GM21786 (cell line): ENCODE measurements around the gene FOXN3.

ENCODE experiments used
- ATAC-seq: cut with Tn5 transposase; IDR thresholded peaks from one replicate; pipeline ENCODE4 v1.9.1; 2021; ENCODE audit not compliant: unreplicated experiment

The FOXN3 gene

DNA sequence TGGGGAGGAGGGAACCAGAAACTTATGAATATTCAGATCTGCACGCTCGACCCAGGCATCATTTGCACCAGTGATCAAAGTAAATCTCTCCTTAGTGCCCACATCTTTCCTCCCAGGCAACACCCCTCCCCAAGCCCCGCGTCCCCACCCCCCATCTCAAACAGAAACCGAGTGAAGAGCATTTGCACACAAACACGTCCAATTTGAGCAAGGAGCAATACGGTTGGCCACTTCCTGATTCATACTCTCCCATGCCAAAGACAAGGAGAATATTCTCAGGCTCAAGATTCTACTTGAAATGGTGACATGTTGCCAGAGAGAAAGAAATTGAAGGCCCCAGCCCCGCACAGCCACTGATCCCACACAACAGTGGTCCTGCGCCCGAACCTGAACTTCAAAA is 7.1 kb downstream of the FOXN3 start:
- no peak for ATAC-seq

GRCh38 chr14:89408907-89409700 is 7.9 kb downstream of the FOXN3 start:
- ATAC-seq = no peak

- no peak for ATAC-seq
Measured at GRCh38 chr14:89407856-89408255, 9.2 kb downstream of the FOXN3 start.

GRCh38 chr14:89406941-89407340 is 10.1 kb downstream of the FOXN3 start:
- ATAC-seq = no peak

DNA sequence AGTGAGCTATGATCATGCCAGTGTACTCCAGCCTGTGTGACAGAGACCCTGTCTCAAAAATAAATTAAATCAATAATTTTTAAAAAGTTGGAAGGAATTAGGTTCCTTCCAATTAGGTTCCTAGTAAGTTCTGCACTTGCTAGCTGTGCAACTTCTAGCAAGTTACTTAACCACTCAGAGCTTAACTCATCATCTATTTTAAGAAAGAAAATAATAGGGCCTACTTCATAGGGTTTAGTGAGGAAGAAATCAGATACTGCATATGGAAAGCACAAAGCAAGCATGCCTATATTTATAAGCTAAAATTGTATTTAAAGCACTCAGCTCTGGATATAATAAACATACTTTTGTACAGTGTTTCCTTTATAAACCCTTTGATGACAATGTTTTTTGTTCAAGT is 10.7 kb downstream of the FOXN3 start:
- no peak for ATAC-seq

DNA sequence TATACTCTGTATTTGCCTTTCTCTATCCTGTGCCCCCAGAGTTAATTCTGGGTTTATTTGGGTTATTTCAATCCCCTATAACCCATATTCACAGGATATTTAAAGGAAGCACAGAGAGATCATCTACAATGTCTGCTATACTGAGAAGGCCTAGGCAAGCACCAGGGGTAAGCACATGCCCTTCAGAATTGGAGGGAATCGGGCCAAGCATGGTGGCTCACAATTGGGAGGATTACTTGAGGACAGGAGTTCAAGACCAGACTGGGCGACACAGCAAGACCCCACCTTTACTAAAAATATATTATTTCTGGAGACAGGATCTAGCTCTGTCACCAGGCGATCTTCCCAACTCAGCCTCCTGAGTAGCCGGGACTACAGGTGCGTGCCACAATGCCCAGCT is 11.3 kb downstream of the FOXN3 start:
- no peak for ATAC-seq

- ATAC-seq = no peak
Measured at GRCh38 chr14:89402363-89402762, 14.7 kb downstream of the FOXN3 start.

- no peak for ATAC-seq
Measured at GRCh38 chr14:89401761-89402160, 15.3 kb downstream of the FOXN3 start.

- no peak for ATAC-seq
Measured at GRCh38 chr14:89401241-89401640, 15.8 kb downstream of the FOXN3 start.

DNA sequence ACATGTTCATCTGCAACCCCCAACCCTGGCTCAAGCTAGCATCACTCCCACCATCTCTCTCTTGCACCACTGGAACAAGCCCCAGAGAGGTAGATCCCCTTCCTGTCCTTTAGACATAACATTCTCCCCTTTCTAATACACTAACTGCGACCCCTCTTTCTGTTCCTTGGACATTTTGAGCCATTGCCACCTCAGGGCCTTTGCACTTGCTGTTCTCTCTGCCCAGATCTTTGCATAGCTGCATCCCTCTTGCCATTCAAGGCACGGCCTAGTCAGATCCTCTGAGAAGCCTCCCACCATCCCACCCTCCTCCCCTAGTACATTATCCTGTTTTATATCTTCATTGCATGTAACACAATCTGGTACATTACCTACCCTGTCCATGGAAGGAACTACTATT is 16.5 kb downstream of the FOXN3 start:
- no peak for ATAC-seq

DNA sequence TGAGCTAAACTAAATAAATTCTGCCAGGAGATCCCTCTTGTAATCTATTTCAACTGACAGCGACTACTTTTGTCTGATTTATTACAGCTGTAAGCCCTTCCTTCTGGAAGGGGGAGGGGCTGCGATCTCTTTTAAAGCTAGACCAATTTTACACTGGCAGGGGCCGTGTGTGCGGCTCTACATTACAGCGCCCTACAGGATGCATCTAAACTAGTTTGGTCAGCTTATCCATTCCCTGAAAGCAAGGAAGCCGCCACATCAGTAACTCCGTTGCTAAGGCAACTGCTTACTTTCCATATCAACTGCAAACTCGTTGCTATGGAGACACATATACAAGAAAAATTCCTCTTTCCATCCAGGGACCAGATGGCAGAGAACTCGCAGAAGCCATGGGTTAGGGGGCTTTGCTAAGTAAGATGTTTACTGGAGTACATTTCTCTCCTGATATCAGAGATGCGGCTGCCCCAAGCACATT is 17.4 kb downstream of the FOXN3 start:
- ATAC-seq = no peak

GRCh38 chr14:89399157-89399556 is 17.9 kb downstream of the FOXN3 start:
- no peak for ATAC-seq

DNA sequence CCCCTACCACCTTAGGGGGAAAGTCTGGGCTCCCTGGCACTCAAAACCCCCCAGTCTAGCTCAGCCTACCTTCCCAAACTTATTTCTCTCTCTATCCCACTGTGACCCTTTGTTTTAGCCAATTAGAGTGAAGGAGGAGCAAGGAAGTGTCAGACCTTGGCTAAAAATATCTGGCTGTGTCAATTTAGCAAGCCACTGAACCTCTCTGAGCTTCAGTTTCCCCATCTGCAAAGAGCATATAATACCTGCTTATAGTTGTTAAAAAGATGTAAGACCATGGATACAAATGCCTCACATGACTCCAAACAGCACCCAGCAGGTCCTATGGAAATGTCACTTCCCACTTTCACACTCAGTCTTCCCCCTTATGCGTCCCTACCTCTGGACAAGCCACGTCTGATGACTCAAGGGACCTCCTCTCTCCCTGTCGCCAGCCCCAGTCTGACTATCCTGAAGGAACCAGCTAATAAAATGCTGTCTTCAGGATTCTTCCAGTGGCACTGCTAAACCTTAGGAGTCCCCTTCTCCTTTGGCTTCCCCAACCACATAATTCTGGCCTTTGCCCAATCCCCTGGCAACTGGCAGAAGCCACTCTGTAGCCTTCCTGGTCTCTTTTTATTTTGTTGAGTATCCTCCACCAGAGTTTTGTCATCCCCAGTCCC is 19.3 kb downstream of the FOXN3 start:
- ATAC-seq = no peak

DNA sequence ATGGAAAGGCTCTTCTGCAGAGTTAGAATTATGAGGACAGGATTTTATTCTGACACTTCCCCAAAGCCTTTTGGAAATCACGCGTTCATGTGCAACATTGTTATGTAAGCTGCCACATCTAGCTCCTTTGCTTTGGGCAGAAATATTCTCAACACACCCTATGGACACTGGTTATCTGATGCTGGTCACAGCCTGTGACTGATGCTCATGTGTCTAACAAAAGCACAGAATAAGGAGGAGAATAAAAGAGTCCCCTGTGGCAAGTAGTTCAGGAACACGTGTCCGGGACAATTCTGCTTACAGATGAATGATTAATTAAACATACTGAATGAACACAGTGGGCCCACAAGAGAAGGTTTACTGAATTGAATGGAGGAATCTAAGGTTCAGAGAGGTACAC is 22.1 kb downstream of the FOXN3 start:
- no peak for ATAC-seq

GRCh38 chr14:89393222-89393745 is 23.7 kb downstream of the FOXN3 start:
- ATAC-seq = no peak

- ATAC-seq = no peak
Measured at GRCh38 chr14:89392181-89392580, 24.9 kb downstream of the FOXN3 start.

DNA sequence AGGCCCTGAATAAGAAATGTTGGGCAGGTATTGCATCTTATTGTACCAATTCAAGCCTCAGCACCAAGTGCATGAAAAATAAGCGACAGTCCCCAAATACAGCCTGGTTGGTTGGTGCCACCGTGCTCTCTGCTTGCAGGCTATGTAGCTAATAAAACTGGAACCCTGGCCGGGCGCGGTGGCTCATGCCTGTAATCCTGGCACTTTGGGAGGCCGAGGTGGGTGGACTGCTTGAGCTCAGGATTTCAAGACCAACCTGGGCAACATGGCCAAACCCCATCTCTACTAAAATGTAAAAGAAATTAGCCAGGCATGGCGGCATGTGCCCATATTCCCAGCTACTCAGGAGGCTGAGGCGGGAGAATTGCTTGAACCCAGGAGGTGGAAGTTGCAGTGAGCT is 25.5 kb downstream of the FOXN3 start:
- ATAC-seq = no peak

DNA sequence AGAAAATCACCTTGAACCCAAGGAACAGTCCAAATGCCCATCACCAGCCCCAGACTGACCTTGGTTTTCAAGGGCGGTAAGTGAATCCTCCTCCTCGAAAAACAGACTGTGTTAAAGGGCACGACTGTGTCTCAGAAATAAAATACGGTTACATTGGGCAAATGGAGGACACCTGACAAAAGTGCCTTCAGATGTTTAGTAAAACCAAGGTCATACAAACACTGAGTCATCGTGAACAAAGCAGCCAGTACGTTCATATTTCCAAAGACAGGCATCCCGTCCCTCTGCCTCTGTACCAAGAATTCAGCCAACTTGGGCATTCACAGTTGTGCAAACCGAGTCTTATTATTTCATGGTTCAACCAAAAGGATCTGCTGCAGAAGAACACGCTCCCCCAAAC is 25.9 kb downstream of the FOXN3 start:
- no peak for ATAC-seq

DNA sequence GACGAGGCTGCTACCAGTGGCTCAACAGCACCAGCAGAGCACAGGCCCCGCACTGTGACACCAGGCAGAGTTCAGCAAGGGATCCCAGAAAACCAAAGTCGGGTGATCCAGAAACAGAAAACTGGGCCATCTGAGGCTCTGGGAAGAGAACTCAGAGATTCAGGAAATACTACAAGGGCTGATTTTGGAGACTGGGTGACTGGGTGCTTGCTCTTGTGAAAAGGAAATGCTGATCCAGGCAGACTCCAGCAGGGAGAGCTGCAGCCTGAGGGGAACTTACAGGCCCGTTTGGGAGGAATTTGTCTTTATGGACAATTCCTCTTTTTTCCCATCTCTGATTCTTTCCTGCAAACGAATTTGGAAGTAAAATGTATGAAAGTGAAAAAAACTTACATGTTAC is 28.2 kb downstream of the FOXN3 start:
- no peak for ATAC-seq

DNA sequence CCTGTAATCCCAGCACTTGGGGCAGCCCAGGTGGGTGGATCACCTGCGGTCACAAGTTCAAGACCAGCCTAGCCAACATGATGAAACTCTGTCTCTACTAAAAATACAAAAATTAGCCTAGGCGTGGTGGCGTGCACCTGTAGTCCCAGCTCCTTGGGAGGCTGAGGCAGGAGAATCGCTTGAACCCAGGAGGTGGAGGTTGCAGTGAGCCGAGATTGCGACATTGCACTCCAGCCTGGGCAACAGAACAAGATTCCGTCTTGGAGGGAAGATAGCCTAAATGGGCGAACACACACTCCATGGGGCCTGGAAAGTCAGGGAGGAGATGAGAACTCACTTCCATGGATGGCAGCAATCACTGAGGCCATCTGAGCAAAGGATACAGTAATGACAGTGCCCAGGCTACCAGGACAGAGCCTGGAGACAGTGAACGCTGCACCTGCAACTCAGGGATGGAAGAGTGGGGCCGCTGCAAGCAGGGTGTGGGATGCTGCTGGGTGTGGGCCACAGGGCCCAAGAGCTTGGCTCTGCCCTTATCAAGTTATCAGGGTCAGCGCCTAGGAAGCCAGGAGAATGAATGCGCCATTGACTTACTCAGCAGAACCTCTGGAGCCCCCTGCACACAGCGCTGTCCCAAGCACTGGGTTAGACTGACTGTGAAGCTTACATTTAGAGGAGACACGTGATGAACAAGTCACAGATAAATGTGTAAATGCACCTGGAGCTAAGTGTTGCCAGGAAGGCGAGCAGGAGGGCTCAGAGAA is 28.9 kb downstream of the FOXN3 start:
- ATAC-seq = no peak

DNA sequence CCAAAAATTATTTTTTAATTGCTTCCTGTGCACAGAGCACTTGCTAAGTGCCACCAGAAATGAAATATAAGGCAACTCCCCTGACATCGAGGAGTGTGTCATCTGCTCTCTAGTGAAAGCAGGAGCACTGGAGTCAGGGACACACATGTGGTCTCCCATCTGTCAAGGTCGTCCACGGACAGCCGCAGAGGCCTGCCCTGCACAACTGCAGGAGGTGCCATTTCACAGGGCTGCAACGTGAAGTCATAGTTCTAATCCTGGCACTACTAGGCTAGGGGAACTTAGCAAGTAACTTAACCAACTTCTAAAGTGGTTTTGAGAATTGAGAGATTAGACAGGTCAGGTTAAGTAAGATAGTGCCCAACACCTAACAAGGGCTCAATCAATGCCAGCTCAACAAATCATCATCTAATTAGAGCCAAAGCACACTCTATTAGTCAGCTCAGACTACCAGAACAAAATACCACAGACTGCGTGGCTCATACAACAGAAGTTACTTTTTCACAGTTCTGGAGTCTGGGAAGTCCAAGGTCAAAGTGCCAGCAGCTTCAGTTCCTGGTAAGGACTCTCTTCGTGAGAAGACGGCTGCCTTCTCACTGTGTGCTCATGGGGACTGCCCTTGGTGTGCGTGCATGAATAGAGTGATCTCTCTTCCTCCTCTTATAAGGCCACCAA is 30.7 kb downstream of the FOXN3 start:
- ATAC-seq = no peak
